AG09319 (cell line): ENCODE measurements around the gene VWA8.

Source experiments
- DNase-seq: peaks from one replicate; pipeline ENCODE4 v3.0.0-alpha.2; 2010; ENCODE audit warnings: low read depth; ENCODE audit errors: extremely low read depth
- CTCF ChIP-seq: IDR thresholded peaks from 2 replicates; pipeline ENCODE4 v1.5.1; 2011; ENCODE audit warnings: low read depth, mild to moderate bottlenecking, inconsistent platforms, low read length, moderate library complexity

VWA8 gene

GRCh38 chr13:41995946-41996345 lies 35.0 kb upstream of the VWA8 start:
- TF ChIP-seq CTCF, result no peak
- no peak for DNase-seq

- TF ChIP-seq CTCF, result no peak
- DNase-seq, result no peak
Measured at GRCh38 chr13:41995336-41995735, 34.4 kb upstream of the VWA8 start.

GRCh38 chr13:41994696-41995095 lies 33.8 kb upstream of the VWA8 start:
- TF ChIP-seq CTCF, result no peak
- DNase-seq, result no peak

GRCh38 chr13:41991936-41992335 lies 31.0 kb upstream of the VWA8 start:
- TF ChIP-seq CTCF, result no peak
- DNase-seq, result no peak

GRCh38 chr13:41988244-41988643 lies 27.3 kb upstream of the VWA8 start:
- no peak for DNase-seq
- no peak for TF ChIP-seq CTCF

GRCh38 chr13:41985788-41986508 lies 25.0 kb upstream of the VWA8 start:
- peak; percentile 5 for DNase-seq
- no peak for TF ChIP-seq CTCF

GRCh38 chr13:41981951-41982715 lies 21.2 kb upstream of the VWA8 start:
- DNase-seq, result no peak
- no peak for TF ChIP-seq CTCF
